Measurements from ENCODE around the gene MRPL4. TPM values are rescaled to one million over a fixed set of nuclear protein-coding genes. Genes with fewer than 3 reads are reported as not detected.

MRPL4 gene
- total RNA-seq, 1 experiment from 2014 or later: 146 TPM

- intact Hi-C loops (cut with micrococcal nuclease): no loop called here
- Histone ChIP-seq H3K9me2 (ENCODE audit: insufficient read depth) (no peaks in the 10 kb centered on the region), H2AFZ (ENCODE audit: low read depth, low read length, poor library complexity, severe bottlenecking) (no peak overlapping the region), H3K4me2 (ENCODE audit: low read length) (no peak overlapping the region), H3K9ac (ENCODE audit: low read length) (no peak overlapping the region), H3K9me3 (ENCODE audit: control insufficient read depth in 1 of 2, insufficient read depth in 1 of 2, low read depth in 1 of 2, low read length in 2 of 2) (no peaks in the 10 kb centered on the region), H3K27ac (ENCODE audit: low read depth, low read length) (no peak overlapping the region; the same call in 1 of the 2 replicates), H3K4me1 (ENCODE audit: control insufficient read depth in 1 of 2, insufficient read depth in 2 of 2, low read length in 2 of 2) (peaks cover 9 to 42% of the 10 kb centered on the region in 2 experiments), H3K36me3 (ENCODE audit: control insufficient read depth in 1 of 2, insufficient read depth in 2 of 2, low read length in 2 of 2) (peaks cover 2 to 23% of the 10 kb centered on the region in 2 experiments; a peak in 2 of 4 replicates), H3K27me3 (ENCODE audit: insufficient read depth, low read length) (no peaks in the 10 kb centered on the region), H3K4me3 (replicated peaks in 1 of 2; ENCODE audit: low read depth in 1 of 2, low read length in 2 of 2) (no peak overlapping the region), H3K79me2 (ENCODE audit: insufficient read depth, low read length) (peaks cover 16% of the 10 kb centered on the region; the same call in 1 of the 2 replicates), H4K20me1 (ENCODE audit: insufficient read depth) (no peaks in the 10 kb centered on the region)
- TF ChIP-seq POLR2A (IDR thresholded peaks at IDR 0.05; ENCODE audit: borderline replicate concordance, extremely low read depth, insufficient read depth, insufficient read length): no peak
- CTCF ChIA-PET: no interaction called here
- DNase-seq (ENCODE audit: low read depth, low spot score) (no peak), ATAC-seq (no peak)
- RAD21 ChIA-PET (ENCODE audit: low non-redundant PET in 1 of 2, low total read pairs in 2 of 2, uncharacterized antibody in 2 of 2, unreplicated experiment in 2 of 2): no interaction called here
- POLR2A ChIA-PET: no interaction called here
- no TSS peak for BruUV-seq (replicated peaks)
Observed at GRCh38 chr19:10293637-10294367, 41.8 kb downstream of the MRPL4 start.

GRCh38 chr19:10294368-10294697, 42.3 kb downstream of the MRPL4 start:
- H3K27ac ChIP-seq (ENCODE audit: low read depth, low read length): no peak overlapping the region; the same call in 1 of the 2 replicates
- no peak overlapping the region for H3K4me3 ChIP-seq (replicated peaks in 1 of 2; ENCODE audit: low read depth in 1 of 2, low read length in 2 of 2)
- H4K20me1 ChIP-seq (ENCODE audit: insufficient read depth): no peaks in the 10 kb centered on the region
- H3K9me3 ChIP-seq (ENCODE audit: control insufficient read depth in 1 of 2, insufficient read depth in 1 of 2, low read depth in 1 of 2, low read length in 2 of 2): no peaks in the 10 kb centered on the region
- BruUV-seq (replicated peaks): no TSS peak
- peaks cover 9 to 36% of the 10 kb centered on the region in 2 experiments for H3K4me1 ChIP-seq (ENCODE audit: control insufficient read depth in 1 of 2, insufficient read depth in 2 of 2, low read length in 2 of 2)
- no peak overlapping the region for H3K9ac ChIP-seq (ENCODE audit: low read length)
- H3K9me2 ChIP-seq (ENCODE audit: insufficient read depth): no peaks in the 10 kb centered on the region
- no peak overlapping the region for H2AFZ ChIP-seq (ENCODE audit: low read depth, low read length, poor library complexity, severe bottlenecking)
- DNase-seq (ENCODE audit: low read depth, low spot score) (no peak), ATAC-seq (no peak)
- ChIA-PET CTCF (no interaction called here), RAD21 (ENCODE audit: low non-redundant PET in 1 of 2, low total read pairs in 2 of 2, uncharacterized antibody in 2 of 2, unreplicated experiment in 2 of 2) (no interaction called here), POLR2A (no interaction called here)
- no peak overlapping the region for H3K4me2 ChIP-seq (ENCODE audit: low read length)
- peaks cover 16% of the 10 kb centered on the region; the same call in 1 of the 2 replicates for H3K79me2 ChIP-seq (ENCODE audit: insufficient read depth, low read length)
- intact Hi-C loops (cut with micrococcal nuclease): no loop called here
- H3K36me3 ChIP-seq (ENCODE audit: control insufficient read depth in 1 of 2, insufficient read depth in 2 of 2, low read length in 2 of 2): peaks cover 2 to 23% of the 10 kb centered on the region in 2 experiments; a peak in 2 of 4 replicates
- H3K27me3 ChIP-seq (ENCODE audit: insufficient read depth, low read length): no peaks in the 10 kb centered on the region
- TF ChIP-seq SIN3A (IDR thresholded peaks at IDR 0.05; ENCODE audit: low read depth) (no peak), REST (IDR thresholded peaks at IDR 0.05; ENCODE audit: low read depth) (no peak), ZBTB33 (IDR thresholded peaks at IDR 0.05; ENCODE audit: extremely low read depth, insufficient replicate concordance, low read length) (no peak), SP1 (IDR thresholded peaks at IDR 0.05; ENCODE audit: low read depth) (no peak), CTCF (IDR thresholded peaks at IDR 0.05 in 2 of 3, conservative IDR thresholded peaks at IDR 0.05 in 1 of 3; ENCODE audit: borderline replicate concordance in 1 of 3, insufficient read depth in 1 of 3, low read depth in 2 of 3, low read length in 2 of 3) (no peak), POLR2AphosphoS5 (IDR thresholded peaks at IDR 0.05; ENCODE audit: low read depth, low read length) (no peak), EZH2 (IDR thresholded peaks at IDR 0.05) (no peak), CBX3 (IDR thresholded peaks at IDR 0.05; ENCODE audit: low read depth) (no peak)
